ENCODE measurements around the gene BLTP3A.

DNA sequence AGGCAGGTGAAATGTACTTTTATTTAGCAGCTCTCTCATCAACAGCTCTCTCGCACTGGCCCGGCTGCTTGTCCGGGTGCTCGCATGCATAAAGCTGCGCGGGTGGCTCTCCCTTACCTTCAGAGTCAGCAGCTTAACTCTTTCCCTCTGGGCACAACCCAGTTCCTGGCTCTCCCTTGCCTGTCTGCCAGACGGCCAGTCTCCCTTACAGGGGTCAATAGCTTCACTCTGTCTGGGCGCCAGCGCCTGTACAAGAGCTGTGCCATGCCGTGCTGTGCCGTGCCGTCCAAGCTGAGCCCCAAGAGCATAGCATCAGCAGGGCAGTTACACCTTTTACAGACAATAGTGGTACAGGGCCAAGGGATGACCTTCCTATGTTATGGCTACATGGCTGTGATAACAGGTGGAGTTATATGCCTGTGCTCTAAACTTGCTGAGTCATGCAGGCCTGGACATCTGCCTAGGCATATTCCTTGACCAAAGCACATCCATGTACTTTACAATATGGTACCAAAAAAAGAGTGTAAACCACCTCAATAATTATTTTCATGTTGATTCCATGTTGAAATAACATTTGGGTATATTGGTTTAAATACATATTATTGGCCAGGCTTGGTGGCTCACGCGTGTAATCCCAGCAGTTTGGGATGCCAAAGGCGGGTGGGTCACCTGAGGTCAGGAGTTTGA lies 47.9 kb downstream of the BLTP3A start:
- no peak for TF ChIP-seq CTCF (IDR thresholded peaks at IDR 0.05; ENCODE audit: poor library complexity, severe bottlenecking)
- TF ChIP-seq POLR2AphosphoS5 (IDR thresholded peaks at IDR 0.05), result no peak
- TF ChIP-seq, protein P1, sequence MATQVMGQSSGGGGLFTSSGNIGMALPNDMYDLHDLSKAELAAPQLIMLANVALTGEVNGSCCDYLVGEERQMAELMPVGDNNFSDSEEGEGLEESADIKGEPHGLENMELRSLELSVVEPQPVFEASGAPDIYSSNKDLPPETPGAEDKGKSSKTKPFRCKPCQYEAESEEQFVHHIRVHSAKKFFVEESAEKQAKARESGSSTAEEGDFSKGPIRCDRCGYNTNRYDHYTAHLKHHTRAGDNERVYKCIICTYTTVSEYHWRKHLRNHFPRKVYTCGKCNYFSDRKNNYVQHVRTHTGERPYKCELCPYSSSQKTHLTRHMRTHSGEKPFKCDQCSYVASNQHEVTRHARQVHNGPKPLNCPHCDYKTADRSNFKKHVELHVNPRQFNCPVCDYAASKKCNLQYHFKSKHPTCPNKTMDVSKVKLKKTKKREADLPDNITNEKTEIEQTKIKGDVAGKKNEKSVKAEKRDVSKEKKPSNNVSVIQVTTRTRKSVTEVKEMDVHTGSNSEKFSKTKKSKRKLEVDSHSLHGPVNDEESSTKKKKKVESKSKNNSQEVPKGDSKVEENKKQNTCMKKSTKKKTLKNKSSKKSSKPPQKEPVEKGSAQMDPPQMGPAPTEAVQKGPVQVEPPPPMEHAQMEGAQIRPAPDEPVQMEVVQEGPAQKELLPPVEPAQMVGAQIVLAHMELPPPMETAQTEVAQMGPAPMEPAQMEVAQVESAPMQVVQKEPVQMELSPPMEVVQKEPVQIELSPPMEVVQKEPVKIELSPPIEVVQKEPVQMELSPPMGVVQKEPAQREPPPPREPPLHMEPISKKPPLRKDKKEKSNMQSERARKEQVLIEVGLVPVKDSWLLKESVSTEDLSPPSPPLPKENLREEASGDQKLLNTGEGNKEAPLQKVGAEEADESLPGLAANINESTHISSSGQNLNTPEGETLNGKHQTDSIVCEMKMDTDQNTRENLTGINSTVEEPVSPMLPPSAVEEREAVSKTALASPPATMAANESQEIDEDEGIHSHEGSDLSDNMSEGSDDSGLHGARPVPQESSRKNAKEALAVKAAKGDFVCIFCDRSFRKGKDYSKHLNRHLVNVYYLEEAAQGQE (IDR thresholded peaks at IDR 0.05; ENCODE audit: borderline replicate concordance), result no peak
- no peak for TF ChIP-seq RAD21 (conservative IDR thresholded peaks at IDR 0.05)
